Fibroblast of pulmonary artery (primary cell): Measurements from ENCODE around the gene PIH1D2.
"Not testable (repeated sequence)": the region's sequence is repeated elsewhere in the genome, so short reads cannot be mapped to it uniquely, and the experiment has no call there.

Source experiments
- DNase-seq: peaks from one replicate; pipeline ENCODE4 v3.0.0-alpha.2; 2010; ENCODE audit warnings: low read depth
- H3K4me3 ChIP-seq: replicated peaks from 2 replicates; pipeline ENCODE4 v1.5.1; 2011; ENCODE audit warnings: low read depth, mild to moderate bottlenecking, control low read depth, low read length, moderate library complexity
- CTCF ChIP-seq: IDR thresholded peaks from 2 replicates; pipeline ENCODE4 v1.5.1; 2011; ENCODE audit warnings: mild to moderate bottlenecking, control low read depth, low read length, inconsistent platforms; ENCODE audit errors: missing control alignments

The PIH1D2 gene

GRCh38 chr11:112042161-112042960 is 31.5 kb downstream of the PIH1D2 start:
- TF ChIP-seq CTCF = no peak
- H3K4me3 ChIP-seq = no peak overlapping the region
- peak; percentile 22 for DNase-seq

- TF ChIP-seq CTCF = no peak
- DNase-seq = no peak
- no peak overlapping the region for H3K4me3 ChIP-seq
These were observed 36.3 kb downstream of the PIH1D2 start for GRCh38 chr11:112037527-112037926.

- no peak for TF ChIP-seq CTCF
- DNase-seq = no peak
- H3K4me3 ChIP-seq = no peak overlapping the region
These were observed 39.9 kb downstream of the PIH1D2 start for GRCh38 chr11:112033902-112034301.

GRCh38 chr11:112029460-112029859 is 44.4 kb downstream of the PIH1D2 start:
- DNase-seq = no peak
- no peak overlapping the region for H3K4me3 ChIP-seq
- TF ChIP-seq CTCF = no peak

GRCh38 chr11:112026784-112027410 is 46.9 kb downstream of the PIH1D2 start:
- not testable (repeated sequence) for H3K4me3 ChIP-seq, DNase-seq

- peak; percentile 11 for DNase-seq
- TF ChIP-seq CTCF = no peak
- peak overlapping the region; percentile 89 for H3K4me3 ChIP-seq
These were observed 48.1 kb downstream of the PIH1D2 start for GRCh38 chr11:112025707-112026106.

- H3K4me3 ChIP-seq = peak within 1 kb of the TSS; percentile 89
- no peak for TF ChIP-seq CTCF
- DNase-seq = peak; percentile 83
These were observed 48.8 kb downstream of the PIH1D2 start, which contains the start of gene DLAT for GRCh38 chr11:112024773-112025678. Gene DLAT (plus strand): TSS chr11:112025408. CDS start chr11:112025473, 65 bp downstream.
